Small intestine (tissue), 7 donors: ENCODE results near the gene IGSF21. TPM values are rescaled to one million over a fixed set of nuclear protein-coding genes. Genes with fewer than 3 reads are reported as not detected.
"Not testable (repeated sequence)": the region's sequence is repeated elsewhere in the genome, so short reads cannot be mapped to it uniquely, and the experiment has no call there.

ENCODE experiments used
- DNase-seq, 2 donors: peaks; one replicate each; pipeline versions ENCODE4 v3.0.0 to v3.0.0-alpha.2; 2013
- FAIRE-seq: peaks from 2 replicates; lab custom pipeline; 2012; peaks lifted over from hg19 to GRCh38; lab: Jason Lieb, UNC
- H3K27ac ChIP-seq, 3 donors: one replicate each; pipeline ENCODE4 v1.5.1; 2013; ENCODE audit warnings: low read length in 2 of 3, mild to moderate bottlenecking in 2 of 3, control low read depth in 1 of 3, inconsistent platforms in 1 of 3, low read depth in 1 of 3, moderate library complexity in 1 of 3
- H3K27me3 ChIP-seq, 3 donors: one replicate each; pipeline ENCODE4 v1.6.1; 2013; ENCODE audit warnings: low read length in 3 of 3, inconsistent platforms in 1 of 3; ENCODE audit not compliant: control insufficient read depth in 3 of 3, insufficient read depth in 3 of 3
- H3K36me3 ChIP-seq, 3 donors: one replicate each; pipeline ENCODE4 v1.6.1; 2013; ENCODE audit warnings: low read length in 3 of 3, inconsistent platforms in 1 of 3, low read depth in 1 of 3, mild to moderate bottlenecking in 1 of 3, moderate library complexity in 1 of 3; ENCODE audit not compliant: control insufficient read depth in 3 of 3, insufficient read depth in 2 of 3
- H3K4me1 ChIP-seq, 3 donors: one replicate each; pipeline ENCODE4 v1.6.1; 2013; ENCODE audit warnings: low read length in 2 of 3, inconsistent platforms in 1 of 3, low read depth in 1 of 3, mild to moderate bottlenecking in 1 of 3, moderate library complexity in 1 of 3; ENCODE audit not compliant: control insufficient read depth in 3 of 3, insufficient read depth in 2 of 3
- H3K4me3 ChIP-seq, 3 donors: one replicate each; pipeline ENCODE4 v1.5.1; 2013; ENCODE audit warnings: low read length in 3 of 3, control low read depth in 1 of 3, inconsistent platforms in 1 of 3, low read depth in 1 of 3, mild to moderate bottlenecking in 1 of 3, moderate library complexity in 1 of 3
- H3K9me3 ChIP-seq, 2 donors: one replicate each; pipeline ENCODE4 v1.6.1; 2013; ENCODE audit warnings: low read depth in 1 of 2, low read length in 1 of 2; ENCODE audit not compliant: control insufficient read depth in 2 of 2, insufficient read depth in 1 of 2
- WGBS, 3 donors: extraction: QIAGEN DNeasy Blood & Tissue Kit; methylation state at CpG; one replicate each; pipeline ENCODE4 v1.1.7; 2013; 5-methylcytosine and 5-hydroxymethylcytosine counted together
- polyA plus RNA-seq, 4 donors: library from polyadenylated mRNA; stranded (reverse) in 3 of 4; unstranded in 1 of 4; fragments of 200-250 nt in 3 of 4; fragments of 120-200 nt in 1 of 4; gene quantifications; one replicate each; pipeline versions ENCODE4 v1.2.1 to v1.2.3, GENCODE V29; 2013
- donor health status: healthy with polysubstance abuse.
- donor health status: control.
- donor health status: control.
- donor health status: Bipolar disorder and iron deficiency.
- donor health status: healthy.

Gene IGSF21
- polyA plus RNA-seq, 4 donors: 0.18 to 0.38 TPM; not detected in 2

GRCh38 chr1:18413541-18414305 lies 306.1 kb downstream of the IGSF21 start:
- Histone ChIP-seq H3K9me3 (peaks cover 0 to 17% of the 10 kb centered on the region in 2 donors), H3K27me3 (no peaks in the 10 kb centered on the region), H3K27ac (no peak overlapping the region), H3K36me3 (no peaks in the 10 kb centered on the region), H3K4me1 (no peaks in the 10 kb centered on the region), H3K4me3 (no peak overlapping the region)
- WGBS, 3 donors: 27 to 61% (median 48%) methylated on average over 12 to 13 of the region's 13 CpGs
- FAIRE-seq: no peak
- peak; percentile 70 to 80 for DNase-seq

GRCh38 chr1:18414321-18414720 lies 306.7 kb downstream of the IGSF21 start:
- no peak overlapping the region for H3K4me3 ChIP-seq
- WGBS, 3 donors: 42 to 78% (median 51%) methylated on average over 5 of the region's 5 CpGs
- no peak overlapping the region for H3K27ac ChIP-seq
- no peaks in the 10 kb centered on the region for H3K4me1 ChIP-seq
- FAIRE-seq (no peak), DNase-seq (no peak)
- H3K27me3 ChIP-seq: no peaks in the 10 kb centered on the region
- H3K36me3 ChIP-seq: no peaks in the 10 kb centered on the region
- peaks cover 0 to 17% of the 10 kb centered on the region in 2 donors for H3K9me3 ChIP-seq

GRCh38 chr1:18414872-18415447 lies 307.4 kb downstream of the IGSF21 start:
- DNase-seq: no peak
- Histone ChIP-seq H3K27ac (no peak overlapping the region), H3K36me3 (no peaks in the 10 kb centered on the region), H3K4me1 (no peaks in the 10 kb centered on the region), H3K4me3 (no peak overlapping the region), H3K9me3 (peaks cover 0 to 17% of the 10 kb centered on the region in 2 donors), H3K27me3 (no peaks in the 10 kb centered on the region)
- no peak for FAIRE-seq
- WGBS, 3 donors: 67 to 78% (median 69%) methylated on average over 2 of the region's 2 CpGs

- H3K4me1 ChIP-seq: no peaks in the 10 kb centered on the region
- no peak overlapping the region for H3K4me3 ChIP-seq
- 30 to 65% (median 35%) methylated on average over 2 of the region's 2 CpGs for WGBS, 3 donors
- no peaks in the 10 kb centered on the region for H3K27me3 ChIP-seq
- no peak overlapping the region for H3K27ac ChIP-seq
- H3K9me3 ChIP-seq: peaks cover 0 to 17% of the 10 kb centered on the region in 2 donors
- no peaks in the 10 kb centered on the region for H3K36me3 ChIP-seq
- no peak for FAIRE-seq
- DNase-seq: peak in 1 of 2 donors; percentile 10
Measured at GRCh38 chr1:18415448-18416027, 307.9 kb downstream of the IGSF21 start.

- DNase-seq, H3K4me3 ChIP-seq, H3K27ac ChIP-seq, H3K4me1 ChIP-seq, H3K36me3 ChIP-seq, FAIRE-seq, H3K27me3 ChIP-seq: not testable (repeated sequence)
- peaks cover 0 to 13% of the 10 kb centered on the region in 2 donors for H3K9me3 ChIP-seq
- WGBS, 3 donors: 71 to 82% (median 75%) methylated on average over 5 of the region's 5 CpGs
Measured at GRCh38 chr1:18416126-18416525, 308.5 kb downstream of the IGSF21 start.

GRCh38 chr1:18417316-18418269 lies 310.0 kb downstream of the IGSF21 start:
- H3K4me3 ChIP-seq: no peak overlapping the region
- no peaks in the 10 kb centered on the region for H3K27me3 ChIP-seq
- H3K9me3 ChIP-seq: peaks cover 0 to under 1% of the 10 kb centered on the region in 2 donors
- H3K4me1 ChIP-seq: no peaks in the 10 kb centered on the region
- DNase-seq: no peak
- 47 to 52% (median 48%) methylated on average over 3 of the region's 3 CpGs for WGBS, 3 donors
- no peaks in the 10 kb centered on the region for H3K36me3 ChIP-seq
- FAIRE-seq: no peak
- no peak overlapping the region for H3K27ac ChIP-seq

GRCh38 chr1:18419113-18419844 lies 311.7 kb downstream of the IGSF21 start:
- WGBS, 3 donors: 67 to 71% (median 69%) methylated on average over 6 of the region's 6 CpGs
- H3K9me3 ChIP-seq: no peaks in the 10 kb centered on the region
- no peak for FAIRE-seq
- no peak overlapping the region for H3K27ac ChIP-seq
- no peak overlapping the region for H3K4me3 ChIP-seq
- H3K4me1 ChIP-seq: no peaks in the 10 kb centered on the region
- DNase-seq: no peak
- H3K27me3 ChIP-seq: no peaks in the 10 kb centered on the region
- H3K36me3 ChIP-seq: no peaks in the 10 kb centered on the region
